Heart left ventricle (tissue), 16 donors: ENCODE data around the gene OGFR. TPM values are rescaled to one million over a fixed set of nuclear protein-coding genes. Genes with fewer than 3 reads are reported as not detected.

ENCODE experiments used
- ATAC-seq, 4 donors: fragments of 200-7000 bp; cut with Tn5 transposase; one replicate each; pipeline ENCODE4 v1.9.1; 2020 to 2022; ENCODE audit warnings: moderate library complexity in 4 of 4, mild to moderate bottlenecking in 3 of 4, moderate number of reproducible peaks in 1 of 4
- DNase-seq, 5 donors: peaks; one replicate each; pipeline ENCODE4 v3.0.0-alpha.2; 2020
- H3K27ac ChIP-seq, 12 donors: fragments of 200-600 bp; sonication (generic) in 4 of 12; one replicate each; pipeline versions ENCODE4 v1.5.0 to v1.8.0; 2016 to 2022; ENCODE audit warnings: mild to moderate bottlenecking in 2 of 12
- H3K27me3 ChIP-seq, 9 donors: fragments of 200-600 bp; sonication (generic) in 2 of 9; one replicate each; pipeline versions ENCODE4 v1.5.1 to v1.8.0; 2016 to 2022; ENCODE audit warnings: mild to moderate bottlenecking in 3 of 9
- H3K36me3 ChIP-seq, 9 donors: fragments of 200-600 bp; sonication (generic) in 2 of 9; one replicate each; pipeline versions ENCODE4 v1.5.0 to v1.8.0; 2018 to 2022; ENCODE audit warnings: mild to moderate bottlenecking in 2 of 9
- H3K4me1 ChIP-seq, 12 donors: fragments of 200-600 bp; sonication (generic) in 4 of 12; one replicate each; pipeline versions ENCODE4 v1.5.0 to v1.8.0; 2016 to 2022; ENCODE audit warnings: mild to moderate bottlenecking in 3 of 12
- H3K4me3 ChIP-seq, 12 donors: fragments of 200-600 bp; sonication (generic) in 4 of 12; one replicate each; pipeline versions ENCODE4 v1.5.0 to v1.8.0; 2017 to 2022; ENCODE audit warnings: mild to moderate bottlenecking in 9 of 12, moderate library complexity in 4 of 12
- H3K9me3 ChIP-seq, 12 donors: fragments of 200-600 bp; sonication (generic) in 4 of 12; one replicate each; pipeline versions ENCODE4 v1.5.0 to v1.8.0; 2016 to 2022; ENCODE audit warnings: mild to moderate bottlenecking in 1 of 12
- CTCF ChIP-seq, 12 donors: fragments of 200-600 bp; sonication (generic) in 4 of 12; IDR thresholded peaks; one replicate each; pipeline versions ENCODE4 v1.5.0 to v1.8.0; 2018 to 2022; ENCODE audit warnings: antibody characterized with exemption in 12 of 12, mild to moderate bottlenecking in 5 of 12
- POLR2A ChIP-seq, 2 donors: fragments of 450-650 bp; IDR thresholded peaks; one replicate each; pipeline ENCODE4 v1.6.1; 2017; ENCODE audit warnings: antibody characterized with exemption in 2 of 2, mild to moderate bottlenecking in 2 of 2, moderate library complexity in 2 of 2
- WGBS, 4 donors: extraction: QIAGEN DNeasy Blood & Tissue Kit in 2 of 4; methylation state at CpG; one replicate each; pipeline versions ENCODE4 v1.1.5 to v1.1.7; 2013 to 2018; 5-methylcytosine and 5-hydroxymethylcytosine counted together
- intact Hi-C, 10 donors: fragments of 100-400 bp; cut with DNase I; formaldehyde crosslinking; loops; one replicate each; pipeline versions ENCODE4 v1.11.1 to v1.14.2; 2022
- polyA plus RNA-seq, 2 donors: library from polyadenylated mRNA; stranded (reverse); fragments of 200-250 nt; gene quantifications; one replicate each; pipeline ENCODE4 v1.2.3, GENCODE V29; 2013
- total RNA-seq, 9 donors: library from RNA; depleted of rRNA in 2 of 9; stranded (reverse); fragments of >200 nt in 2 of 9; fragmentation: NEBNext Ultra II Directional in 3 of 9; extraction: Animal tissue kit (Norgen Biotek cat#: 25700) in 3 of 9; gene quantifications; one replicate each; pipeline versions ENCODE4 v1.1.0 to v1.2.4, GENCODE V29; 2016 to 2023
- donor health status: ischemic (EF 13 %, LVEDD 7.1; RV severe dilation, severe dysfunction).
- donor health status: healthy with polysubstance abuse.
- donor health status: DM: no; HTN: yes; CAD: no.
- donor health status: DM: no; HTN: no; CAD: no.
- donor health status: ischemic (EF 25% LVEDD 6.9; RV normal size, moderate dysfunction).
- donor health status: ischemic (EF 25% LVEDD 5.7; RV mildly dilated, moderate dysfunction).
- donor health status: healthy.
- donor health status: DM: yes; HTN: yes; CAD: no.
- donor health status: ischemic (EF 35%, LVEDD 5.7; RV mildly dilated, moderate dysfunction).
- donor health status: nonischemic (EF 11% LVEDD 7.7; RV severe dilation, severe dysfunction).
- donor health status: DM: yes; HTN: yes; CAD: no.
- donor health status: PGD.
- donor health status: ischemic (EF 29% LVEDD 5.4; RV normal size, mild dysfunction).
- donor health status: nonischemic (EF 23%, LVEDD 6.1; RV moderate dilation, normal function).

Gene OGFR
- total and polyA plus RNA-seq, 11 donors, result 14.9 to 46.9 (median 21.2) TPM

GRCh38 chr20:62839816-62840215, 35.2 kb downstream of the OGFR start:
- Histone ChIP-seq H3K4me1 (peaks cover 0 to 8% (median 0%) of the 10 kb centered on the region in 12 donors), H3K27me3 (no peaks in the 10 kb centered on the region), H3K36me3 (no peaks in the 10 kb centered on the region), H3K9me3 (no peaks in the 10 kb centered on the region), H3K4me3 (no peak overlapping the region), H3K27ac (no peak overlapping the region)
- DNase-seq, result peak in 2 of 5 donors; percentile 9 to 15
- ATAC-seq, result peak in 1 of 4 donors; percentile 25
- 87 to 91% (median 88%) methylated on average over 11 of the region's 11 CpGs for WGBS, 4 donors
- intact Hi-C loops, result no loop called here
- TF ChIP-seq CTCF (IDR thresholded peaks at IDR 0.05) (no peak), POLR2A (IDR thresholded peaks at IDR 0.05) (no peak)

GRCh38 chr20:62840244-62841197, 35.9 kb downstream of the OGFR start:
- H3K27ac ChIP-seq, result no peak overlapping the region
- ATAC-seq, result peak in 1 of 4 donors; percentile 39
- intact Hi-C loops, result no loop called here
- H3K4me1 ChIP-seq, result peaks cover 0 to 8% (median 0%) of the 10 kb centered on the region in 12 donors
- 82 to 86% (median 83%) methylated on average over 42 to 45 of the region's 45 CpGs for WGBS, 4 donors
- DNase-seq, result peak in 1 of 5 donors; percentile 16
- H3K27me3 ChIP-seq, result no peaks in the 10 kb centered on the region
- peaks cover 0 to 3% (median 0%) of the 10 kb centered on the region in 9 donors for H3K36me3 ChIP-seq
- no peaks in the 10 kb centered on the region for H3K9me3 ChIP-seq
- TF ChIP-seq CTCF (IDR thresholded peaks at IDR 0.05), result no peak
- no peak for TF ChIP-seq POLR2A (IDR thresholded peaks at IDR 0.05)
- H3K4me3 ChIP-seq, result no peak overlapping the region

- Histone ChIP-seq H3K36me3 (peaks cover 0 to 5% (median 0%) of the 10 kb centered on the region in 9 donors), H3K9me3 (no peaks in the 10 kb centered on the region), H3K4me3 (no peak overlapping the region), H3K27ac (no peak overlapping the region), H3K4me1 (peaks cover 0 to 8% (median 0%) of the 10 kb centered on the region in 12 donors), H3K27me3 (no peaks in the 10 kb centered on the region)
- intact Hi-C loops, result no loop called here
- TF ChIP-seq CTCF (IDR thresholded peaks at IDR 0.05) (no peak), POLR2A (IDR thresholded peaks at IDR 0.05) (no peak)
- WGBS, 4 donors, result 87 to 92% (median 90%) methylated on average over 16 of the region's 16 CpGs
- ATAC-seq (no peak), DNase-seq (no peak)
Measured at GRCh38 chr20:62841705-62842212, 37.1 kb downstream of the OGFR start.

GRCh38 chr20:62843656-62844055, 39.0 kb downstream of the OGFR start:
- WGBS, 4 donors, result 94 to 97% (median 96%) methylated on average over 10 of the region's 10 CpGs
- Histone ChIP-seq H3K4me1 (no peaks in the 10 kb centered on the region), H3K9me3 (no peaks in the 10 kb centered on the region), H3K27ac (no peak overlapping the region), H3K36me3 (peaks cover 0 to 5% (median 0%) of the 10 kb centered on the region in 9 donors), H3K27me3 (no peaks in the 10 kb centered on the region), H3K4me3 (no peak overlapping the region)
- ATAC-seq (no peak), DNase-seq (peak in 1 of 5 donors; percentile 5)
- TF ChIP-seq POLR2A (IDR thresholded peaks at IDR 0.05) (no peak), CTCF (IDR thresholded peaks at IDR 0.05) (no peak)
- intact Hi-C loops, result no loop called here
